D341Med (cell line): ENCODE data around the gene NOX4.
"Not testable (repeated sequence)": the region's sequence is repeated elsewhere in the genome, so short reads cannot be mapped to it uniquely, and the experiment has no call there.

ENCODE experiments used
- DNase-seq: peaks from one replicate; pipeline ENCODE4 v3.0.0; 2012; ENCODE audit warnings: low spot score

The NOX4 gene

DNA sequence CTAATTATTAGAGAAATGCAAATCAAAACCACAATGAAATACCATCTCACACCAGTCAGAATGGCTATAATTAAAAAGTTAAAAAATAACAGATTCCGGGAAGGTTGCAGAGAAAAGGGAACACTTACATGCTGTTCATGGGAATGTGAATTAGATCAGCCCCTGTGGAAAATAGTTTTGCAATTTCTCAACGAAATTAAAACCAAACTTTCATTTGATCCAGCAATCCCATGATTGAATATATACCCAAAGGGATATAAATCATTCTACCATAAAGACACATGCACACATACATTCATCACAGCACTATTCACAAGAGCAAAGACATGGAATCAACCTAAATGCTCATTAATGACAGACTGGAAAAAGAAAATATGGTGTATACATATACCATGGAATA is 32.5 kb downstream of the NOX4 start:
- no peak for DNase-seq

DNA sequence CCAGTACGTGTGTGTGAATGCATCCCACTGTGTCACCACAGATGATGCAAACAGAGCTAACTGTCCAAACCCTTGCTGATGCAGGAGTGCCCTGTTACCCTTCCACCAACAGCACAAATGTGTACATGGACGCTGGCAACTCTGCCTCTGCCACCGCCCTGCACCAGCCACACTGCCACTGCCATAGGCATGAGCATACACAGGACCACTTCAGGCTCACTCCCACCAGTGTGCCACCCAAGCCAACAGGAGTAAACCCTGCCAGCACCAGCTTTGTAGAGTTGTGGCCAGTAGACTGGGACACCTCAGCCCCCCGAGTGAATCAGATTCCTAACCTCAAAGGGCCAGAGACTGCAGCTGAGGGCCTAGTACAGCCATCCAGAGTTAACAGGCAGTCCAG is 34.0 kb downstream of the NOX4 start:
- no peak for DNase-seq

- no peak for DNase-seq
Observed at GRCh38 chr11:89456681-89457080, 34.5 kb downstream of the NOX4 start.

DNA sequence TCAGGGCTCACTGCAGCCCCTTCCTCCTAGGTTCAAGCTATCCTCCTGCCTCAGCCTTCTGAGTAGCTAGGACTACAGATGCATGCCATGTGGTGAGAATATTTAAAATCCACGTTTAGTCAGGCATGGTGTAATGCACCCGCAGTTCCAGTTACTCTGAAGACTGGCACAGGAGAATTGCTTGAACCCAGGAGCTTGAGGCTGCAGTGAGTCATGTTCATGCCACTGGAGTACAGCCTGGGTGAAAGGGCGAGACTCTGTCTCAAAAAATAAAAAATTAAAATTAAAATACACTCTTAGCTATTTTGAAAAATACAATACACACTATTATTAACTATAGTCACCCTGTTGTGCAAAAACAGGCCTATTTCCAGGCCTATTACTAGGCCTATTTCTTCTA is 38.4 kb downstream of the NOX4 start:
- DNase-seq: no peak

- no peak for DNase-seq
Observed at GRCh38 chr11:89447845-89448244, 43.3 kb downstream of the NOX4 start.

- DNase-seq: no peak
Observed at GRCh38 chr11:89443361-89444322, 47.5 kb downstream of the NOX4 start.

- DNase-seq: no peak
Observed at GRCh38 chr11:89442801-89443200, 48.4 kb downstream of the NOX4 start.

DNA sequence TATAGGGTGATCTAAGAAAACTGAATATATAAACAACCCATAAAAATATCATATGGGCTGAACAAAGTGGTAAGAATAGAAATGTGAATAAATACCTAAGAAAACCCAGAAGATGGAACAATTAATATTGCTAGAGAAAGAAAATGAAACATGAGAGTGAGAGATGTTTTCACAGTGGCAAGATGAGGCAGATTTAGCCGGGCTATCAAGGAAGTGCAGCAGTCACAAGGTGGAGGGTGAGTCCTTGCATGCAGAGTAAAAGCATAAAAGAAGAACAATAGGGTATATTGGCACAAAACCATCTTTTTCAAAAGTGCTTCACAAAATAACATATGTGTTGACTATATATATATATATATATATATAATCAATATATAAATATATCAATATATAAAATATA is 49.6 kb downstream of the NOX4 start:
- no peak for DNase-seq

- peak; percentile 18 for DNase-seq
Observed at GRCh38 chr11:89437317-89437716, 53.9 kb downstream of the NOX4 start.

DNA sequence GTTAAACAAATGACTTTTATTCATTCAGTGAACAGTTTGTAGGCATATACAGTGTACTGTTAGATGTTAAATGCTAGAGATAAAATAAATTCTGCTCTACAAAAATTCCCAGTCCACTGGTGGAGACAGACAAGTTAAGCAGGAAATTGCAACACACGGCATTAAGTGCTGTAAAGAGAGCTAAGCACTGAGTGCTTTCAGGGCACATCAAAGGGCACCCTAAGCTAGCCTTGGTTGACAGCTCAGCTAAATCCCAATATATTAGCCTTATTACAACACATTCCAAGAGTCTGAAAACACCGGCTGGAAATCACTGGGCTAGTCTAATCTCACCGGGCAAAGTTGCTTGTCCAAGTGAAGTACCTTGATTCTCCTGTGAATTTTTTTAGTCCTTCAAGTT is 55.1 kb downstream of the NOX4 start:
- DNase-seq: no peak

DNA sequence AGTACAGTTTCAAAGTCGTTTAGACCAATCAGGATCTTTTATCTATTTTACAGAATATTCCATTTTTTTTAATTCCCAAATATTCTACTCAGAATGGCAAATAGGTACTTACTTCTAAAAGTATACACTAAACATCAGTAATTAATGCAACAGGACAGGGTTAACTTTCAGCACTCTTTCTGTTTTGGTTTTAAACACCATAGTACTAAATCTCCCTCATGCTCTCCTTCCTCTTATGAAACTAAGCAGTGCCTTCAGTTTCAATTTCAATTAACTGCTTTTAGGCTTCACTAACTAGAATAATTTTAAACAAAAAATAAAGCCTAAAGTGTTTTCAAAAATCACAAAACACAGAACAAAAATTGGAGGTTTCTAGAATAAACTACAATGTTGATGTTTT is 57.9 kb downstream of the NOX4 start:
- no peak for DNase-seq

DNA sequence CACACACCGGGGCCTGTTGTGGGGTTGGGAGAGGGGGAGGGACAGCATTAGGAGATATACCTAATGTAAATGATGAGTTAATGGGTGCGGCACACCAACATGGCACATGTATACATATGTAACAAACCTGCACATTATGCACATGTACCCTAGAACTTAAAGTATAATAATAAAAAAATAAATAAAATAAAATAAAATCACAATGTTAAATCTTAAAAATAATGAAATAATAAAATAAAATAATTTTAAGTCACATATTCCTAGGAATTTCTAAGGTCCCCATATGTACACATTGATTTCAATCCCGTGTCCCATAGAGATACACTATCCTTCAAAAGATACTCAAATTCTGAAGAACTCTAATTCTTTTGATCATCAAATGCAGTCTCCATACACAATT is 59.0 kb downstream of the NOX4 start:
- not testable (repeated sequence) for DNase-seq

GRCh38 chr11:89426501-89426900 is 64.7 kb downstream of the NOX4 start:
- not testable (repeated sequence) for DNase-seq

DNA sequence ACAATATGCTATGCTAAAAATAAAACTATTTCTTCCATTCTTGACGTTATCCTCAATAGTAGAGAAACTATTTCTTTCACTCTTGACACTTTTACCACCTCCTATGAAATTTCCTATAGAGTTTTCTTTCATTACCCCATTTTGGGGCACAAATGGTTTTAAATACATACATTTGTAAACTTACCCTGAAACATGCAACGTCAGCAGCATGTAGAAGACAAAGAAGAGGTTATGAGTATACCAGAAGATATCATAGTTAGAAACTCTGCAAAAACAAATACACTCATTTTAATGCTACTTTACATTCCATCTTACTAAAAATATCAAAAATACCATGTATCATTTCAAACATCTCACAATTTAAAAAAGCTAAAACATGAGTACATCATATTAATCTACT is 69.5 kb downstream of the NOX4 start:
- no peak for DNase-seq

- no peak for DNase-seq
Observed at GRCh38 chr11:89420981-89421380, 70.2 kb downstream of the NOX4 start.

- no peak for DNase-seq
Observed at GRCh38 chr11:89416961-89417360, 74.2 kb downstream of the NOX4 start.

DNA sequence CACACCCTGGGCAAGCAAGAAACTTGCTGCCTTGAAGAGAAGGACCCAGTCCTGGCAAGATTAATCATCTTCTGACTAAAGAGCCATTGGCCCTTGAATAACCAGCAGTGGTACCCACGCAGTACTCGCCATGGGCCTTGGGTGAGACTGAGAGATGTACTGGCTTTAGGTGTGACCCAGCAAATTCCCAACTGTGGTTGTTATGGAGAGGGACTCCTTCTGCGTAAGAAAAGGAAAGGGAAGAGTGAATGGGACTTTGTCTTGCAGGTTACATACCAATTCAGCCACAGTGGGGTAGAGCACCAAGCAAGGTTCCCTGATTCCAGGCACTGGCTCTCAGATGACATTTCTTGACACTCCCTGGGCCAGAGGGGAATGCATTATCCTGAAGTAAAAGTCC is 80.1 kb downstream of the NOX4 start:
- not testable (repeated sequence) for DNase-seq

- DNase-seq: not testable (repeated sequence)
Observed at GRCh38 chr11:89410666-89411065, 80.5 kb downstream of the NOX4 start.

DNA sequence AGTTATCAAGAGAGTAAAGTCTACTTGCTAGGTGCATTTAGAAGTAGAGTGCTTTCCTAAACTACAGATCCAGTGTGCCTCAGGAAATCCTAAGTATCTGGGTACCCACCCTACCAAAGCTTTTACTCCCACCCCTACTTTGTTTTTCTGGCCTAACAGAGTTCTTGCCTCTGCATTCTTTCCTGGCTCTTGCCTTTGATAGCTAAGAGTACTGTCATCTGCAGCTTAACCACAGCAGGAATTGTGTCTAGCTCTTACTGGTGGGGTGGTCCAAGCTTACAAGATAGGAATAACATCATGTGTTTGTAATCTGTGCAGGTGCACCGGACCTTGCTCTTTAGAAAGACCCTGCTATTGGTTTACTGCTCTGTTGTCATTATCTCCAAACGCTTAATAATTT is 82.7 kb downstream of the NOX4 start:
- DNase-seq: not testable (repeated sequence)

DNA sequence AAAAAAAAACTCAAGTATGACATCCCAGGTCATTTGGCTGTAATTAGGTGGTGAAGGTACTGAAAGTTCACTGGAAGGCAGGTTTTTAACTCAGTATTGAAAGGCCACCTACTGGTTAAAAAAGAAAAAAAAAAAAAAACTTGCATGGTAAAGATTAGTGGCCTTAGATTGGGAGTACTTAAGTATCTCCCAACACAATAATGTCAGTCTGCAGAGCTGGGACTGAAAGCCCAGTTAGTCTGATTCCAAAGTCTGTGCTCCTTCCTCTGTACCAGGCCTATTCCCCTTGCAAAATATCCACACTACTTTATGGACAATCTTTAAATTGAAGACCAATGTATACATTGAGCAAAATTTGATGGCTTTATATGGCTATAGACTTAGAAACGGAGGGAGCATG is 85.5 kb downstream of the NOX4 start:
- DNase-seq: peak; percentile 17

DNA sequence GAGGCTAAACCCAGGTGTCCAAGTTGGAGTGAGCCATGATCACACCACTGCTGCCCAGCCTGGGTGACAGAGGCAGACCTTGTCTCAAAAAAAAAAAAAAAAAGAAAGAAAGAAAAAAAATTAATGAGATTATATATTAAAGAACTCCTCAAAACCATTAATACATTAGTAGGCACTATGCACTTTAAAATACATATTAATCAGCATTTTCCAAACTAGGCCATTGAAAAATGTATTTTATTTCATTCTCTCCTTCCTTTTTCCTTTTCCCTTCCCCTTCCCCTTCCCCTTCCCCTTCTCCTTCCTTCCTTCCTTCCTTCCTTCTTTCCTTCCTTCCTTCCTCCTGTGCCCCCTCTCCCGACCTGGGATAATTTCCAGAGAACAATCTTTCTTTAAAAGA is 99.5 kb downstream of the NOX4 start:
- not testable (repeated sequence) for DNase-seq

DNA sequence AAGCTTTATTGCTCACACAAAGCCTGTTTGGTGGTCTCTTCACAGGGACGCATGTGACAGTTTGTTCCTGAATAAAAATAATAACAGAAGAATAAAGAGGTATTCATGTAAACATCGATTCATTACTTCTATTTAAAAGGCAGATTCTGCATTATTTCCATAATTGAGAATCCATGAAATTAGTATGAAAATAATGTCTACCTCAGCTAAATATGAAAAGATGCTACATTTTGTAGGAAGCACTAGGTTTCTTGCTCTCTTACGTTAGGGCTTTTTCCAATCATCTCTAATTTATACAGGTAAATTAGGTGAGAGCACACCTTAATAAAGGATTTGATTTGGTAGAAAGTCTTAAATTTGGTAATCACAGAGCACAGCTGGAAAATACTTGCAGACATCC is 103.7 kb downstream of the NOX4 start:
- DNase-seq: not testable (repeated sequence)

DNA sequence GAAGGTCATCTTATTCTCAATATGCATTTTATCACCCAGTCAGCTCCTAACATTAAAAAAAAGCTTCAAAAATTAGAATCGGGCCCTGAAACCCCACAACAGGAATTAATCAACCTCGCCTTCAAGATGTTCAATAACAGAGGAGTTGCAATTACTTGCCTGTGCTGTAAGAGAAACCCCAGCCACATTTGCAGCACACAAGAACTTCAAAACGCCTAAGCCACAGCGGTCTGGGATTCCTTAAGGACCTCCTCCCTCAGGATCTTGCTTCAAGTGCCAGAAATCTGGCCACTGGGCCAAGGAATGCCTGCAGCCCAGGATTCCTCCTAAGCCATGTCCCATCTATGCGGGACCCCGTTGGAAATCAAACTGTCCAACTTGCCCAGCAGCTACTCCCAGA is 108.2 kb downstream of the NOX4 start:
- DNase-seq: not testable (repeated sequence)

DNA sequence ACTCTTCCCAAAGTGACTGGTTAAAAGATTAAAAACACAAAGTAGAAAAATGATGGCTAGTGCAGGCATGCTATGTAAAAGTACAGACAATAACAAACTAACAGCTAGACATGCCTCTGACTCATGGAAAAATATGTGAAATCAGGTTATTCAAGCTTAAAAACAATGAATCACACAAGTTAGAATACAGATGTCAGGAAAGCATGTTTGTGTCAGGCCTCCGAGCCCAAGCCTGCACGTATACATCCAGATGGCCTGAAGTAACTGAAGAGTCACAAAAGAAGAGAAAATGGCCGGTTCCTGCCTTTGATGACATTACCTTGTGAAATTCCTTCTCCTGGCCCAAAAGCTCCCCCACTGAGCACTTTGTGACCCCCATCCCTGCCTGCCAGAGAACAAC is 110.1 kb downstream of the NOX4 start:
- DNase-seq: no peak
